ENCODE data around the gene GDPD3.

DNA sequence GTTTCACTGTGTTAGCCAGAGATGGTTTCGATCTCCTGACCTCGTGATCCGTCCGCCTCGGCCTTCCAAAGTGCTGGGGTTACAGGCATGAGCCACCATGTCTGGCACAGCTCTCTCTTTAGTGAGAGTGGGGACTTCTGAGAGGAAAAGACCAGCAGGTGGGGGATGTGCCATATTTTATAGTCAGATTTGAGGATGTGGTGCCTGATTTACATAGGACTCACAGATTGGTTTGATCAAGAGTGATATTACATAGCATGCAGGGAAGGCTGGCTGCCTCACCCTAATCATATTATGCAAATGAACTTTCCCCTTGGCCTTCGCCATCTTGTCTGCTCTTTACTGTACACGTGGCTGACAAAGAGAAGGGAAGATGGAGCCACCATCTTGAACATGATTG lies 37.8 kb upstream of the GDPD3 start:
- TF ChIP-seq, protein P1, sequence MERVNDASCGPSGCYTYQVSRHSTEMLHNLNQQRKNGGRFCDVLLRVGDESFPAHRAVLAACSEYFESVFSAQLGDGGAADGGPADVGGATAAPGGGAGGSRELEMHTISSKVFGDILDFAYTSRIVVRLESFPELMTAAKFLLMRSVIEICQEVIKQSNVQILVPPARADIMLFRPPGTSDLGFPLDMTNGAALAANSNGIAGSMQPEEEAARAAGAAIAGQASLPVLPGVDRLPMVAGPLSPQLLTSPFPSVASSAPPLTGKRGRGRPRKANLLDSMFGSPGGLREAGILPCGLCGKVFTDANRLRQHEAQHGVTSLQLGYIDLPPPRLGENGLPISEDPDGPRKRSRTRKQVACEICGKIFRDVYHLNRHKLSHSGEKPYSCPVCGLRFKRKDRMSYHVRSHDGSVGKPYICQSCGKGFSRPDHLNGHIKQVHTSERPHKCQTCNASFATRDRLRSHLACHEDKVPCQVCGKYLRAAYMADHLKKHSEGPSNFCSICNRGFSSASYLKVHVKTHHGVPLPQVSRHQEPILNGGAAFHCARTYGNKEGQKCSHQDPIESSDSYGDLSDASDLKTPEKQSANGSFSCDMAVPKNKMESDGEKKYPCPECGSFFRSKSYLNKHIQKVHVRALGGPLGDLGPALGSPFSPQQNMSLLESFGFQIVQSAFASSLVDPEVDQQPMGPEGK (CRISPR knock-in tag; IDR thresholded peaks at IDR 0.05; ENCODE audit: borderline replicate concordance) = no peak
- no peak for TF ChIP-seq ZFP30 (CRISPR knock-in tag; IDR thresholded peaks at IDR 0.05)

Measured in SK-N-SH treated with all-trans-retinoic acid at 6 μM for 48 hours (cell line).